ENCODE data around the gene DYRK4. TPM values are rescaled to one million over a fixed set of nuclear protein-coding genes. Genes with fewer than 3 reads are reported as not detected.
A peak's percentile ranks its signal among the peaks of the same experiment; 100 is the strongest.

DYRK4 gene
- total RNA-seq, 1 donor from 2014 or later = 29.9 TPM

DNA sequence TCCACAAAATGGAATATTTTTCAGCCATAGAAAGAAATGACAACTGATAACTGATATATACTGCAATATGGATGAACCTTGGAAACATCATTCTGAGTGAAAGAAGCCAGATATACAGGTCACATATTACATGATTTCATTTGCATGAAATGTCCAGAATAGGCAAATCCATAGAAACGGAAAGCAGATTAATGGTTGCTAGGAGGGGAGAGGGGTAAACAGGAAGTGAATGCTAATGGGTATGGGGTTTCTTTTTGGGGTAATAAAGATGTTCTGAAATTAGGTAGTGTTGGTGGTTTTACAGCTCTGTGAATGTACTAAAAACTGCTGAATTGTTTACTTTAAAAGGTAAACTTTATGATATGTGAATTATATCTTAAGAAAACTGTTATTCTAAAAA lies 16.8 kb upstream of the DYRK4 start:
- DNase-seq = no peak
- Mint-ChIP-seq H3K9me3 (no peaks in the 10 kb centered on the region), H3K4me1 (peaks cover 6% of the 10 kb centered on the region), H3K36me3 (ENCODE audit: low read depth) (peaks cover 36% of the 10 kb centered on the region), H3K27me3 (no peaks in the 10 kb centered on the region), H3K4me3 (no peak overlapping the region), H3K27ac (no peak overlapping the region)
- intact Hi-C loops (cut with micrococcal nuclease) = no loop called here

DNA sequence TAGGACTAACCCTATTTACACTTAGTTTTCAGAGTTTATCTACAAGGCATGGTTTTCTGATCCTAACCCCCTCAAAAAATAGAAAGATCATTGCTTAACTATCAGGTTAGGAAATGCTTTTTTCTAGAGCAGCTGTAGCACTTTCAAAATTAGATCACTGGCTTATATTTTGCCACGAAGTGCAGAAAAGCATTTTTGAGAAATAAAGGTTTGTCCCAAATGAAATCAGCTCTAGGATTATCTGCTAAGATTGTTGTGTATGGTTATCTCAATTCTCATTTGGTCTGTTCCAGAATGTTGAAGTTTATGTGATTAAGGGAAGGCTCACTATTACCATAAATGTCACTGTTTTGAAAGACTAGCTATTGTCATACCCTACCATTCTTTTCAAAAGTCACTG lies 9.8 kb upstream of the DYRK4 start:
- H3K27me3 Mint-ChIP-seq = no peaks in the 10 kb centered on the region
- DNase-seq = no peak
- no peaks in the 10 kb centered on the region for H3K4me1 Mint-ChIP-seq
- no peak overlapping the region for H3K27ac Mint-ChIP-seq
- peaks cover 37% of the 10 kb centered on the region for H3K36me3 Mint-ChIP-seq (ENCODE audit: low read depth)
- no peaks in the 10 kb centered on the region for H3K9me3 Mint-ChIP-seq
- intact Hi-C loops (cut with micrococcal nuclease) = no loop called here
- no peak overlapping the region for H3K4me3 Mint-ChIP-seq

DNA sequence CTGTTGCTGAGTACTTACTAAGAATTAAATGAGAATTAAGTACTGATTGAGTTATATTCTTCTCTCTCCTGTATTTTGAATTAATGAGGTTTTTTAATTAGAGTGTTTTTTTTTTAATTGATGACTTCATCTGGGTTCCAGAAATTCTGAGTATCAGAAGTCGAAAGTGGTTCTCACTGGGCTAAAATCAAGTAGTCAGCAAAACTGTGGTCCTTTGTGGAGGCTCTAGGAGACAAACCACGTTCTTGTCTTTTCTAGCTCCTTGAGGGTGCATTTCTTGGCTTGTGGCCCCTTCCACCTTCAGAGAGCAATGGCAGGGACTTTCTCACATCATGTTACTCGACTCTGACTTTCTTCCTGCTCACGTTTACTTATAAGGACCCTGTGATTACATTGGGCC lies 8.1 kb upstream of the DYRK4 start:
- no peak overlapping the region for H3K4me3 Mint-ChIP-seq
- H3K9me3 Mint-ChIP-seq = no peaks in the 10 kb centered on the region
- H3K27me3 Mint-ChIP-seq = no peaks in the 10 kb centered on the region
- peaks cover 31% of the 10 kb centered on the region for H3K36me3 Mint-ChIP-seq (ENCODE audit: low read depth)
- H3K4me1 Mint-ChIP-seq = no peaks in the 10 kb centered on the region
- DNase-seq = no peak
- intact Hi-C loops (cut with micrococcal nuclease) = no loop called here
- H3K27ac Mint-ChIP-seq = no peak overlapping the region

DNA sequence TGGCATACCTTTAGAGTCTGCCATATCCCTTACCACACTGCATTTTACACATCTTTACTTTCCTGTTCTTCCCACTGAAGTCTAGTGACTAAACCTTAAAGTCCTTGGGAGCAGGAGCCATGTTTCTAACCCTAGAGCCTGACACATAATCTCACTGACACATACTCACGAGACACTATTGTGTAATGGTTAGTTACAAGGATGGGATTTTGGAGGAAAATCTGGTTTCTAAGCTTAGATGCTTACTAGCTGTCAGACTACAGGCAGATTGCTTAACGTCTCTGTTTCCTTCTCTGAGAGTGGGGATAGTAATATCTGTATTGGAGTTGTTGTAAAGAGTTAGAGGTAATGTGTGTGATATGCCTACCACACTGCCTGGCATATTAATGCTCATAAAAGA lies 6.2 kb upstream of the DYRK4 start:
- peaks cover 25% of the 10 kb centered on the region for H3K36me3 Mint-ChIP-seq (ENCODE audit: low read depth)
- H3K4me3 Mint-ChIP-seq = no peak overlapping the region
- no peaks in the 10 kb centered on the region for H3K4me1 Mint-ChIP-seq
- H3K27me3 Mint-ChIP-seq = no peaks in the 10 kb centered on the region
- no peak overlapping the region for H3K27ac Mint-ChIP-seq
- intact Hi-C loops (cut with micrococcal nuclease) = no loop called here
- no peaks in the 10 kb centered on the region for H3K9me3 Mint-ChIP-seq
- no peak for DNase-seq

DNA sequence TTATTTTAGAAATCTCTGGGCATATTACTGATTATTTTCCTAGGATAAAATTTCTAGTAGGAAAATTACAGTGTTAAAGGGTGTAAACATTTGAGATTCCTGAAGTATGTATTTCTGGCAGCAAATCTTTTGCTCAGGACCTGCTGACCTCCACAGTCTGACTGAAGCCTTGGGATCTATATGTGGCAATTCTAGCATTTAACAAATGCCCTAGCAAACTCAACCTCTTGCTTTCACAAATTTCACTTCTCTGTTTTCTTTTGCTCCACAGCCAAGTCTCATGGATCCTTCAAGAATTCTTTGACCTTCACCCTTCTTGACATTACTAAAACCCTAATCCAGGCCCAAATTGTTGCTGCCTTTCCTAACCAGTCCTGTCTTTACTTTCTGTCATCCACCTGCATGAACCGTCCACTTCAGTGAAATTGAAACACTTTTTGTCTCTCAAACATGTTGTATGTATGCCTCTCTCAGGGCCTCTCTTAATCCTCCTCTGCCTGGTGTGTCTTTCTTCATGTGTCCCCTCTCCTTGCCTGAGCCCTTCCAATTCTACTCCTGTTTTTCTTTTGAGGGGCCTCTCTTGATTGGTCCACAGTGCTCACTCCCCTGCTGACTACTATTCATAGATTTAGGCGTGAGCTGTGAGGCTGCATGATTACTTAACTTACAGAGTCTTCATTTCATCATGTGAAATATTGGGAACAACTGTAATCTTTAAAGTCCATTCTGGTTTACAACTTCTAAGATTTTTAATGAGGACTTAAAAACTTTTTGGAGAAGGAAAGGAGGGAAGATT lies 5.1 kb upstream of the DYRK4 start:
- Mint-ChIP-seq H3K4me3 (no peak overlapping the region), H3K36me3 (ENCODE audit: low read depth) (peaks cover 27% of the 10 kb centered on the region), H3K27ac (no peak overlapping the region), H3K9me3 (no peaks in the 10 kb centered on the region), H3K27me3 (no peaks in the 10 kb centered on the region), H3K4me1 (peaks cover 2% of the 10 kb centered on the region)
- intact Hi-C loops (cut with micrococcal nuclease) = no loop called here
- no peak for DNase-seq

DNA sequence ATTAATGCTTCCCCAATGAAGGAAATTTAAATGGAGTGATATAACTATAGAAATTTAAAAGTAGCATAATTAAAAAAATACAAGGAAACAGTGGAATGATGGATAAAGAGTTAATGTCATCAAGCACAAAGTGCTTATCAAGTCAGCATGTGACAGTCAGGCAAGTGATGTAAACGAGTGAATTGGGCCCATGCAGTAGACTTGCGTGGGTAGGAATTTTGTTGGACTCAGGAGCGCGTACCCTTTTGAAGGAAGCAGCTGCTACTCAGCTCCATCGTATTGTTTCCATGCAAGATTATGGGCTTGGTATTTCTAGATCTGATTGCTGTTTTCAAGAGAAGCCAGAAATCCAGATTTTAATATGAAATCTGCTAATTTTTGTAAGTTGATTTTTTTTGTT lies 4.4 kb upstream of the DYRK4 start:
- Mint-ChIP-seq H3K9me3 (no peaks in the 10 kb centered on the region), H3K27ac (no peak overlapping the region), H3K4me1 (peaks cover 5% of the 10 kb centered on the region), H3K36me3 (ENCODE audit: low read depth) (peaks cover 27% of the 10 kb centered on the region), H3K4me3 (no peak overlapping the region), H3K27me3 (no peaks in the 10 kb centered on the region)
- no peak for DNase-seq
- intact Hi-C loops (cut with micrococcal nuclease) = no loop called here

DNA sequence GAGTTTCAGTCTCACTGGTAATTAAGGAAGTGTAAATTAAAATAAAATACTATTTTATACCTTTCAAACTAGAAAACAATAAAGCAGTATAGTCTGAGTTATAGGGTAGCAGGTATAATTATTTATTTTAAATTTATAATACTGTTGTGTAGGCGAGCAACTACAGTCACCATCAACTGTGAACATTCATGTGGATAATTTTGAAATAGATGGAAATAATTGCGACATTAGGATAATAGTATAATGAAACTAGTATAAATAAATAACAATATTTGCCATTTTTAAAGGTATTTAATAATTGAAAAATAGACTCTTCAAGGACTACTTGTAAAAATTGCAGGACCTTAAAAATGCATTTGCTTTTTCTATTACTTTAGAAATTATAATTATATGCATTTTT lies 3.8 kb upstream of the DYRK4 start:
- DNase-seq = no peak
- H3K27ac Mint-ChIP-seq = no peak overlapping the region
- intact Hi-C loops (cut with micrococcal nuclease) = no loop called here
- peaks cover 26% of the 10 kb centered on the region for H3K36me3 Mint-ChIP-seq (ENCODE audit: low read depth)
- no peaks in the 10 kb centered on the region for H3K27me3 Mint-ChIP-seq
- H3K4me1 Mint-ChIP-seq = peaks cover 8% of the 10 kb centered on the region
- no peaks in the 10 kb centered on the region for H3K9me3 Mint-ChIP-seq
- no peak overlapping the region for H3K4me3 Mint-ChIP-seq

DNA sequence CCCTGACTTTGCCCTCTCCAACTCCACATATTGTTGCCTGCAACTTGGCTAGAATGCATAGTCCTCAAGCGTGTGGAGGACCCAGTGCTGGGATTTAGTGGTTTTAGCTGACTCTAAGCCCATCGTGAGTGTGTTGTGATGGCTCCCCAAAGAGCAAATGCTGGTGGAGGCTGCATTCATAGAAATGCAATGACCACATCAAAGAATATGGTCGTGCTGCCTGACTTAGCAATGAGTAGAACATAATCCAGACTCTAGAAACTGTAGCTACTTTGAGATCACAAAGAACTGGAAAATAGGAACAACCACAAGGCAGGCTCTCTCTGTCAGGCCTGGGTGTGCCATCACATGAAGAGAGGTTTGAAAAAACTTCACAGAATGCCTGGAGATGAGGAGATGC lies 1.3 kb downstream of the DYRK4 start:
- intact Hi-C loops (cut with micrococcal nuclease) = no loop called here
- no peak overlapping the region for H3K27ac Mint-ChIP-seq
- H3K36me3 Mint-ChIP-seq (ENCODE audit: low read depth) = peaks cover 10% of the 10 kb centered on the region
- no peaks in the 10 kb centered on the region for H3K9me3 Mint-ChIP-seq
- DNase-seq = no peak
- H3K27me3 Mint-ChIP-seq = no peaks in the 10 kb centered on the region
- H3K4me3 Mint-ChIP-seq = no peak overlapping the region
- peaks cover 16% of the 10 kb centered on the region for H3K4me1 Mint-ChIP-seq

DNA sequence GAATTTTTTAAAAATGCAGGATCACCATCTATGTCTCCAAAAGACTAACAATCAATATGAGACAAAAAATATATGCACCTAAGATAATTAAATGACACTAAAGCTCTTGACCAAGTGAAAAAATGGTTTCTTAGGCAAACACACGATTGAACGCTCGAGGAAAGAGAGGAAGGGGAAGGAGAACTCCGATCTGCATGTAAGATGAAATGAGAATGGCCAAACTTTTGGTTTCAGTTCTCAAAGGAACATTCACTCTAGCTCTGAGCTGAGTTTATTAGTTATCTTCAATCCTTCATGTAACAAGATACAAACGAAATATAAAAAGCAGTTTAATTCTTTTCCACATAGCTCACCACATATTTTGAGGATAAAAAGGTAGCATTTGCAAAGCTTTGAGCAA lies 2.8 kb downstream of the DYRK4 start:
- DNase-seq = no peak
- peaks cover 10% of the 10 kb centered on the region for H3K36me3 Mint-ChIP-seq (ENCODE audit: low read depth)
- no peaks in the 10 kb centered on the region for H3K9me3 Mint-ChIP-seq
- no peaks in the 10 kb centered on the region for H3K27me3 Mint-ChIP-seq
- peaks cover 16% of the 10 kb centered on the region for H3K4me1 Mint-ChIP-seq
- peak overlapping the region; percentile 36 for H3K4me3 Mint-ChIP-seq
- no peak overlapping the region for H3K27ac Mint-ChIP-seq
- intact Hi-C loops (cut with micrococcal nuclease) = no loop called here

DNA sequence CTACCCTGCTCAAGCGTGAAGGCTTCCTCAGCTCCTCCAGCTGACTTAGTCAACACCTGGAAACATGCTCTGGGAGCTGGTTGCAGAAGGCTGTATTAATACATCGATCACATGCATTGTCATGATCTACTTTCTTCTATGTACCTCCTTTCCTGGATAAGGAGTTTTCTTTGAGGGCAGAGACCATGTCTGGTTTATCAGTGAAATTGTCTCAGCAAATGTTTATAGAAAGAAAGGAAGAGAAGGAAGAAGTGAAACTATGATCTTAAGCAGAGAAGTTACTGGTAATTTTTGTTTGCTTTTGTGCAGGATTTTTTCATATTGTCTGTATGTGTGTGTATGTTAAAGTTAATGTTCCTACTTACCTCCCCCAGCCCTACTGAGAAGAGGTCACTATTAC lies 4.5 kb downstream of the DYRK4 start:
- intact Hi-C loops (cut with micrococcal nuclease) = no loop called here
- DNase-seq = no peak
- no peak overlapping the region for H3K4me3 Mint-ChIP-seq
- H3K27me3 Mint-ChIP-seq = no peaks in the 10 kb centered on the region
- H3K36me3 Mint-ChIP-seq (ENCODE audit: low read depth) = no peaks in the 10 kb centered on the region
- no peaks in the 10 kb centered on the region for H3K9me3 Mint-ChIP-seq
- no peak overlapping the region for H3K27ac Mint-ChIP-seq
- peaks cover 16% of the 10 kb centered on the region for H3K4me1 Mint-ChIP-seq

DNA sequence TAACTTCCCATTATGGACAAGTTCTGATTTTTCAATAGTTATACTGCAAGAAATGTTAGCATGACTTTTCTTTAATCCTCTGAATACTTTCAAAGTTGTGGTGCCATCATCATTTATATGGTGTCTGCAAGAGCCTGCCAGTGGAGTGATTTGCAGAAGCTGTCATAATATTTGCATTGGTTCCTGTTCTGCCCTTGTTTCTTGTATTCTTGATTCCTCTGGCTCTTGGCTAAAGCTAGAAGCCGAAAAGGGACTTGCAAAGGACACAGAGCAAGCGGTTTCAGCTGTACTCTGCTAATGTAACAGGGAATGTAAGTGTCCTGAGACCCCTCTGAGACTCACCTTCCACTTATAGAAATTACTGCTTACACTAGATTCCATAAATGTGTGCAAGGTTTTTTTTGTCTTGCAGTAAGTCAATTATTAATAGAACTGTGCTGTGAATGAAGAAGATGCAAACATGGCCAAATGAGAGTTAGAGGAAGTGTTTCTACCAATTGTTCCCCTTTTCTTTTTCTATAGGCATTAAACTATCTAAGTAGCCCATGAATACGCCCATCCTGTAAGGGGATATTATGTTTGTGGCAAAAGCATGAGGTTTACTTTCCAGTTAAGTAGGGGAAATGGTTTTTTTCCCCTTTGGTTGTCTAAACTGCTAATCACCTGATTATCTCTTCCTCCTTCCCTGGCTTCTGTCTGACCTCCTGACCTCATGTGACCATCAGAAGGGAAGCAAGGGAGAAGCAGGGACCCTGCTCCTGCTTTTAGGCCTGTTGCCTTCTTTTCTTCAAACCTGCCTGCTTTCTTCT lies 5.3 kb downstream of the DYRK4 start:
- intact Hi-C loops (cut with micrococcal nuclease) = no loop called here
- Mint-ChIP-seq H3K4me1 (peaks cover 14% of the 10 kb centered on the region), H3K4me3 (no peak overlapping the region), H3K36me3 (ENCODE audit: low read depth) (no peaks in the 10 kb centered on the region), H3K27me3 (no peaks in the 10 kb centered on the region), H3K9me3 (no peaks in the 10 kb centered on the region), H3K27ac (no peak overlapping the region)
- no peak for DNase-seq

DNA sequence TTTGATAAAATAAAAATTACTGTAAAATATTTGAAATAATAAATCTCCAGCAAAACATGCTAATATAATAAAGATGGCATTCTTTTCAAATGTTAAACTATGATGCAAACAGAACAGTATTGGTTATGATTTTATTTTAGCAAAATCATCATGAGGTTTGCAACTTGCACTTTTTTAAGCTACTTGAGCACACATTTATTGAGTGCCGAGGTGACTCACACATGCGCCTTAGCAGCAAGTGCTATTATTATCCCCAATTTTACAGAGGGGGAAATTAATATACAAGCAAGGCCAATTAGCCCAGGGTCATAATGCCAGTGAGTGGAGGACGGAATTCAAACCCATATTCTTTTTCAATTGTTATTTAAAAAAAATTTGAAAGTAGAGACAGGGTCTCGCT lies 7.3 kb downstream of the DYRK4 start:
- no peaks in the 10 kb centered on the region for H3K9me3 Mint-ChIP-seq
- no peak overlapping the region for H3K4me3 Mint-ChIP-seq
- intact Hi-C loops (cut with micrococcal nuclease) = no loop called here
- no peak for DNase-seq
- H3K4me1 Mint-ChIP-seq = peaks cover 5% of the 10 kb centered on the region
- H3K36me3 Mint-ChIP-seq (ENCODE audit: low read depth) = no peaks in the 10 kb centered on the region
- H3K27ac Mint-ChIP-seq = no peak overlapping the region
- H3K27me3 Mint-ChIP-seq = no peaks in the 10 kb centered on the region

DNA sequence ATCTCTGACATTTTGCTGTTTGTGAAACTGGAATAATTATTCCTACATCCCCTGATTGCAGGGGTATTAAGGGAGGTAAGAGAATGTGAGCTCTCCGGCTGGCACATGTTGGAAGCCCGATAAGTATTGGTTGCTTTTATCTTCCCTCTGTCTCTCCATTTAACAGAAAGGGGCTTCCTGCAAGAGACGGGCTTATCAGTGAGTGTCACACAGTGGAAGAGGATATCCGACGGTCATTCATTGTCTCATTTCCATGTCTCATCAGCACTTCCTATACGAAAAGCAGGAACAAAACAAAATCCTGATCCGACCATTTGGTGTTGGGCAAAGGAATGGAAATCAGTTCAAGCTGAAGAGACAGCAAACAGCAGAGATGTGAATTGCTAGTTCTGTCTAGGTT lies 10.7 kb downstream of the DYRK4 start:
- Mint-ChIP-seq H3K9me3 (no peaks in the 10 kb centered on the region), H3K27ac (no peak overlapping the region), H3K4me3 (no peak overlapping the region), H3K27me3 (peaks cover 7% of the 10 kb centered on the region), H3K36me3 (ENCODE audit: low read depth) (no peaks in the 10 kb centered on the region), H3K4me1 (no peaks in the 10 kb centered on the region)
- DNase-seq = no peak
- intact Hi-C loops (cut with micrococcal nuclease) = no loop called here

DNA sequence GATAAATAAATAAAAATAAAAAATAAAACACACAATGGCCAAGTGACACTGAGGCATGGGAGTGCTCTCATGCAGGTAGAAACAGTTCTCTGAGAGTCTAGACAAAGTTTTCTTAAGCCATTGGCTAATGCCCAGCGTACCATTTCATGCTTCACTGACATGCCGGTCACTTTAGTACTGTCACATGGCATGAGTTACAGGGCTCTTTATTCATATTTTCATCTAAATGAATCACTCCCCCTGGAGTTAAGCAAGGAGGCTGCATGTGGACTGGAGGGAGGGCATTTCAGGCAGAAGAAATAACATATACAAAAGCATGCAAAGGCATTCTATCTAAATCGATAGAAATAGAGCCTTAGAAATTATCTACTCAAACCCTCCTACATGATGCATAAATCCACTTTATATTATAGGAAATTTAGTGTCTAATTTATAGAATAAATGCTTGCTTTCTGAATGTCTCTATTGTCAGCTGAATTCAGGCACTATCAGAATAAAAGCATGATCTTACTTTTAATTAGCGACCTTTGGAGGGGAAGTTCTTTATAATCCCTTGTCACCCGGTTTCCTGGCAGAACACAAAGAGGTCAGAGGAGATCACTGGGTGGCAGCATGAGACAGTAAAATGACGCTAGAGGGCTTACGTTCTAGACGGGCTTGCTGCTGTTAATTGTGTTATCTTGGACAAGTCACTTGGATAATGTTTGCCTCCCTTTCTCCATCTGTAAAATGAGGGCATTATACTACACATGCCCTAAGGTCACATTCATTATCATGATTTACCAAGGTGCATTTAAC lies 17.5 kb downstream of the DYRK4 start:
- Mint-ChIP-seq H3K36me3 (ENCODE audit: low read depth) (no peaks in the 10 kb centered on the region), H3K27ac (no peak overlapping the region), H3K4me3 (no peak overlapping the region), H3K9me3 (no peaks in the 10 kb centered on the region), H3K4me1 (no peaks in the 10 kb centered on the region), H3K27me3 (peaks cover 9% of the 10 kb centered on the region)
- intact Hi-C loops (cut with micrococcal nuclease) = loop anchor here (2.0 kb wide), 1 partner anchor 179 kb away; no protein-coding TSS in a partner anchor
- no peak for DNase-seq

Data from activated CD4-positive, alpha-beta T cell treated with anti-CD3 and anti-CD28 coated beads, Interleukin-2, amount 10 ng/mL, durations not matched to agents 24 days and 14 days (primary cell).